Ishikawa (cell line): ENCODE results near the gene MYOF.

Source experiments
- CEBPB ChIP-seq: IDR thresholded peaks from 2 replicates; pipeline ENCODE4 v1.6.1; 2012
- CREB1 ChIP-seq: IDR thresholded peaks from 2 replicates; pipeline ENCODE4 v1.6.1; 2012; ENCODE audit warnings: low read depth
- EGR1 ChIP-seq: IDR thresholded peaks from 2 replicates; pipeline ENCODE4 v1.6.1; 2012
- EP300 ChIP-seq: IDR thresholded peaks from 2 replicates; pipeline ENCODE4 v1.6.1; 2012; ENCODE audit warnings: borderline replicate concordance
- FOXM1 ChIP-seq: IDR thresholded peaks from 2 replicates; pipeline ENCODE4 v1.6.1; 2012; ENCODE audit warnings: low read depth, borderline replicate concordance
- MAX ChIP-seq: IDR thresholded peaks from 2 replicates; pipeline ENCODE4 v1.6.1; 2012
- NFIC ChIP-seq: IDR thresholded peaks from 2 replicates; pipeline ENCODE4 v1.6.1; 2012
- TAF1 ChIP-seq: IDR thresholded peaks from 2 replicates; pipeline ENCODE4 v1.6.1; 2012; ENCODE audit warnings: low read depth, mild to moderate bottlenecking
- TCF12 ChIP-seq: IDR thresholded peaks from 2 replicates; pipeline ENCODE4 v1.6.1; 2012; ENCODE audit warnings: low read depth
- TF ChIP-seq, protein P1 (sequence below): IDR thresholded peaks from 2 replicates; pipeline ENCODE4 v1.6.1; 2012; ENCODE audit warnings: low read depth, mild to moderate bottlenecking
- TF ChIP-seq, protein P2 (sequence below): IDR thresholded peaks from 2 replicates; pipeline ENCODE4 v1.6.1; 2012

GRCh38 chr10:93456480-93456879, 25.7 kb downstream of the MYOF start:
- no peak for TF ChIP-seq TAF1
- no peak for TF ChIP-seq CEBPB
- TF ChIP-seq CREB1: no peak
- no peak for TF ChIP-seq EP300
- TF ChIP-seq, protein P1, sequence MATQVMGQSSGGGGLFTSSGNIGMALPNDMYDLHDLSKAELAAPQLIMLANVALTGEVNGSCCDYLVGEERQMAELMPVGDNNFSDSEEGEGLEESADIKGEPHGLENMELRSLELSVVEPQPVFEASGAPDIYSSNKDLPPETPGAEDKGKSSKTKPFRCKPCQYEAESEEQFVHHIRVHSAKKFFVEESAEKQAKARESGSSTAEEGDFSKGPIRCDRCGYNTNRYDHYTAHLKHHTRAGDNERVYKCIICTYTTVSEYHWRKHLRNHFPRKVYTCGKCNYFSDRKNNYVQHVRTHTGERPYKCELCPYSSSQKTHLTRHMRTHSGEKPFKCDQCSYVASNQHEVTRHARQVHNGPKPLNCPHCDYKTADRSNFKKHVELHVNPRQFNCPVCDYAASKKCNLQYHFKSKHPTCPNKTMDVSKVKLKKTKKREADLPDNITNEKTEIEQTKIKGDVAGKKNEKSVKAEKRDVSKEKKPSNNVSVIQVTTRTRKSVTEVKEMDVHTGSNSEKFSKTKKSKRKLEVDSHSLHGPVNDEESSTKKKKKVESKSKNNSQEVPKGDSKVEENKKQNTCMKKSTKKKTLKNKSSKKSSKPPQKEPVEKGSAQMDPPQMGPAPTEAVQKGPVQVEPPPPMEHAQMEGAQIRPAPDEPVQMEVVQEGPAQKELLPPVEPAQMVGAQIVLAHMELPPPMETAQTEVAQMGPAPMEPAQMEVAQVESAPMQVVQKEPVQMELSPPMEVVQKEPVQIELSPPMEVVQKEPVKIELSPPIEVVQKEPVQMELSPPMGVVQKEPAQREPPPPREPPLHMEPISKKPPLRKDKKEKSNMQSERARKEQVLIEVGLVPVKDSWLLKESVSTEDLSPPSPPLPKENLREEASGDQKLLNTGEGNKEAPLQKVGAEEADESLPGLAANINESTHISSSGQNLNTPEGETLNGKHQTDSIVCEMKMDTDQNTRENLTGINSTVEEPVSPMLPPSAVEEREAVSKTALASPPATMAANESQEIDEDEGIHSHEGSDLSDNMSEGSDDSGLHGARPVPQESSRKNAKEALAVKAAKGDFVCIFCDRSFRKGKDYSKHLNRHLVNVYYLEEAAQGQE: no peak
- TF ChIP-seq, protein P2, sequence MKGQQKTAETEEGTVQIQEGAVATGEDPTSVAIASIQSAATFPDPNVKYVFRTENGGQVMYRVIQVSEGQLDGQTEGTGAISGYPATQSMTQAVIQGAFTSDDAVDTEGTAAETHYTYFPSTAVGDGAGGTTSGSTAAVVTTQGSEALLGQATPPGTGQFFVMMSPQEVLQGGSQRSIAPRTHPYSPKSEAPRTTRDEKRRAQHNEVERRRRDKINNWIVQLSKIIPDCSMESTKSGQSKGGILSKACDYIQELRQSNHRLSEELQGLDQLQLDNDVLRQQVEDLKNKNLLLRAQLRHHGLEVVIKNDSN: no peak
- TF ChIP-seq MAX: no peak
- TF ChIP-seq TCF12: no peak
- no peak for TF ChIP-seq NFIC
- TF ChIP-seq EGR1: no peak
- TF ChIP-seq FOXM1: no peak
